ENCODE data around the gene ZNF366. TPM values are rescaled to one million over a fixed set of nuclear protein-coding genes. Genes with fewer than 3 reads are reported as not detected.

Gene ZNF366
- total RNA-seq, 1 experiment from 2014 or later = 0.17 TPM

DNA sequence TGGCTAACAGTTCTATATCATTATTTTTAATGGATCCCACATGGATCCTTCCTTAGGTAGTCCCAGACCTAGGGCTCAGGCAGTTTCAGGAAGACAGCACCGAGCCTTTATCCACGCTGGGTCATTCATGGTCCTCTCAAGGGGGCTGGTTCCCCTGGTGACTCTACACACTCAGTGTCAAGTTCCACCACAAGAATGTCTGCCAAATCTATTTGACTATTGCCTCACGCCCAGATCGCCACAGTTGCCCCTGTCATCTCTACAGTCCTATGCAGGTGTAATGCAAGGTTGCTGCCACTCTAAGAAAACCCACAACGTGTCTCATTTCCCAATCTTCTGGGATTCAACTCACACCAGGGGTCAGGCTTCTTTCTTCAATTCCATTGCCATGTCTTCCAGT lies 8.0 kb upstream of the ZNF366 start:
- Histone ChIP-seq H3K9me3 (ENCODE audit: insufficient read depth, low read depth) (peaks cover 8% of the 10 kb centered on the region), H3K36me3 (ENCODE audit: low read depth) (no peaks in the 10 kb centered on the region), H3K4me1 (replicated peaks; ENCODE audit: insufficient read depth) (peaks cover 49% of the 10 kb centered on the region), H3K27me3 (ENCODE audit: insufficient read depth, low read depth) (no peaks in the 10 kb centered on the region), H2AFZ (no peak overlapping the region), H4K20me1 (ENCODE audit: insufficient read depth) (no peaks in the 10 kb centered on the region), H3K79me2 (ENCODE audit: low read depth) (no peaks in the 10 kb centered on the region), H3F3A (ENCODE audit: insufficient read depth, low read depth) (no peaks in the 10 kb centered on the region), H3K4me2 (no peak overlapping the region), H3K9me2 (ENCODE audit: insufficient read depth) (no peaks in the 10 kb centered on the region), H3K27ac (peak overlapping the region; percentile 34), H3K4me3 (no peak overlapping the region)
- intact Hi-C loops (cut with micrococcal nuclease; ENCODE audit: unreplicated experiment) = loop anchor here (2.0 kb wide), 1 partner anchor 44 kb away; no protein-coding TSS in a partner anchor
- BruUV-seq (replicated peaks) = no TSS peak
- CTCF ChIA-PET = no interaction called here
- peak; percentile 49 to 68 for DNase-seq
- TF ChIP-seq, protein P1, sequence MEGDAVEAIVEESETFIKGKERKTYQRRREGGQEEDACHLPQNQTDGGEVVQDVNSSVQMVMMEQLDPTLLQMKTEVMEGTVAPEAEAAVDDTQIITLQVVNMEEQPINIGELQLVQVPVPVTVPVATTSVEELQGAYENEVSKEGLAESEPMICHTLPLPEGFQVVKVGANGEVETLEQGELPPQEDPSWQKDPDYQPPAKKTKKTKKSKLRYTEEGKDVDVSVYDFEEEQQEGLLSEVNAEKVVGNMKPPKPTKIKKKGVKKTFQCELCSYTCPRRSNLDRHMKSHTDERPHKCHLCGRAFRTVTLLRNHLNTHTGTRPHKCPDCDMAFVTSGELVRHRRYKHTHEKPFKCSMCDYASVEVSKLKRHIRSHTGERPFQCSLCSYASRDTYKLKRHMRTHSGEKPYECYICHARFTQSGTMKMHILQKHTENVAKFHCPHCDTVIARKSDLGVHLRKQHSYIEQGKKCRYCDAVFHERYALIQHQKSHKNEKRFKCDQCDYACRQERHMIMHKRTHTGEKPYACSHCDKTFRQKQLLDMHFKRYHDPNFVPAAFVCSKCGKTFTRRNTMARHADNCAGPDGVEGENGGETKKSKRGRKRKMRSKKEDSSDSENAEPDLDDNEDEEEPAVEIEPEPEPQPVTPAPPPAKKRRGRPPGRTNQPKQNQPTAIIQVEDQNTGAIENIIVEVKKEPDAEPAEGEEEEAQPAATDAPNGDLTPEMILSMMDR (conservative IDR thresholded peaks at IDR 0.05) = no peak
- TF ChIP-seq EZH2 (IDR thresholded peaks at IDR 0.05; ENCODE audit: low read depth) = no peak
- POLR2A ChIA-PET (ENCODE audit: unreplicated experiment) = interaction anchor here (0.5 to 0.6 kb wide), 2 partner anchors 9 to 321 kb away, joined by 4 to 5 read pairs; no protein-coding TSS in a partner anchor

DNA sequence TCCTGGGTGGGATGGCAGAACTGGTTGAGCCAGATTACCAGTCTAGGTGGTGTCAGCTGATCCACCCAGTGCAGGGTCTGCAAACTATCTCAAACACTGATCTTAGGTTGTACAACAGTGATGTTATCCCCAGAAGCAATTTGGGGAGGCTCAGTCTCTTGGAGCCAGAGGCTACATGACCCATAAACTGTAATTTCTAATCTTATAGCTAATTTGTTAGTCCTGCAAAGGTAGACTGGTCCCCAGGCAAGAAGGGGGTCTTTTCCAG lies 5.3 kb upstream of the ZNF366 start:
- DNase-seq = no peak
- Histone ChIP-seq H3K79me2 (ENCODE audit: low read depth) (no peaks in the 10 kb centered on the region), H3K36me3 (ENCODE audit: low read depth) (no peaks in the 10 kb centered on the region), H4K20me1 (ENCODE audit: insufficient read depth) (no peaks in the 10 kb centered on the region), H3K4me1 (replicated peaks; ENCODE audit: insufficient read depth) (peaks cover 54% of the 10 kb centered on the region), H3K27me3 (ENCODE audit: insufficient read depth, low read depth) (no peaks in the 10 kb centered on the region), H2AFZ (no peak overlapping the region), H3F3A (ENCODE audit: insufficient read depth, low read depth) (no peaks in the 10 kb centered on the region), H3K4me3 (no peak overlapping the region), H3K9me2 (ENCODE audit: insufficient read depth) (no peaks in the 10 kb centered on the region), H3K4me2 (peak overlapping the region; percentile 38), H3K9me3 (ENCODE audit: insufficient read depth, low read depth) (peaks cover 8% of the 10 kb centered on the region), H3K27ac (no peak overlapping the region)
- no peak for TF ChIP-seq EZH2 (IDR thresholded peaks at IDR 0.05; ENCODE audit: low read depth)
- TF ChIP-seq, protein P1 (conservative IDR thresholded peaks at IDR 0.05) = no peak
- ChIA-PET POLR2A (ENCODE audit: unreplicated experiment) (interaction anchor here (0.5 kb wide), 1 partner anchor 1443 kb away, joined by 4 read pairs; no protein-coding TSS in a partner anchor), CTCF (no interaction called here)
- intact Hi-C loops (cut with micrococcal nuclease; ENCODE audit: unreplicated experiment) = loop anchor here (2.0 kb wide), 1 partner anchor 76 kb away; no protein-coding TSS in a partner anchor
- BruUV-seq (replicated peaks) = no TSS peak

DNA sequence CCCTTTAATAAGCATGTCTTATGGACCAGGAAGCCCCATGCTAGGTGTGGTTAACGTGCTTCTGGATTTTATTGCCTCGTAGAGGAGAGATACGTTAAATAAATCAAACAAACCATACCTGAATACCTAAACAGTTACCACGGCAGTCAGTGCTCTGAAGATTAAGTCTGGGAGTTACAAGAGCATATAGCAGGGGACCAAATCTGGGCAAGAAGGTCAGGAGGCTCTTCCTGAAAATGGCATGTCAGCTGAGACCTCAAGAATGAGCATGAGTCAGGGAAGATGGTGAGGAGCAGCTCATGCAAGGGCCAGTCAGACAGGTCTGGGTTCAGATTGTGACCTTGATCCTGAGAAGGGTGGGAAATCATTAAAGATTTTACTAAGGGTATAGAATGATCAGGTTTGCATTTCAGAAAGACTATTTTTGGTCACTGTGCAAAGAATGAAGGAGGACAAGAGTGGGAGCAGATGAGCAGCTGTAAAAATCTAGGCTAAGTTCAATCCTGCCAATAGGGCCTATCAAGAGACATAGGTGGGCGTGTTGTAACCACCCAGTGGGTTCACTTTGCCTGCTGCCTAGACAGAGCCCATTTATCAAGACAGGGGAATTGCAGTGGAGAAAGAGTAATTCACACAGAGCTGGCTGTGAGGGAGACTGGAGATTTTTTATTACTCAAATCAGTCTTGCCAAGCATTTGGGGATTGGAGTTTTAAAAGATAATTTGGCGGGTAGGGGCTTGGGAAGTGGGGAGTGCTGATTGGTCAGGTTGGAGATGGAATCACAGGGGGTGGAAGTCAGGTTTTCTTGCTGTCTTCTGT lies 4.8 kb upstream of the ZNF366 start:
- no peak overlapping the region for H2AFZ ChIP-seq
- intact Hi-C loops (cut with micrococcal nuclease; ENCODE audit: unreplicated experiment) = loop anchor here (2.0 kb wide), 1 partner anchor 75 kb away; no protein-coding TSS in a partner anchor
- H3K79me2 ChIP-seq (ENCODE audit: low read depth) = no peaks in the 10 kb centered on the region
- no peaks in the 10 kb centered on the region for H3F3A ChIP-seq (ENCODE audit: insufficient read depth, low read depth)
- no peaks in the 10 kb centered on the region for H4K20me1 ChIP-seq (ENCODE audit: insufficient read depth)
- H3K9me2 ChIP-seq (ENCODE audit: insufficient read depth) = no peaks in the 10 kb centered on the region
- H3K4me3 ChIP-seq = no peak overlapping the region
- peak in 1 of 2 experiments; percentile 22 for DNase-seq
- H3K4me1 ChIP-seq (replicated peaks; ENCODE audit: insufficient read depth) = peaks cover 54% of the 10 kb centered on the region
- peak overlapping the region; percentile 38 for H3K4me2 ChIP-seq
- H3K36me3 ChIP-seq (ENCODE audit: low read depth) = no peaks in the 10 kb centered on the region
- POLR2A ChIA-PET (ENCODE audit: unreplicated experiment) = interaction anchor here (0.5 to 0.7 kb wide), 2 partner anchors 23 to 49 kb away, joined by 3 to 6 read pairs; no protein-coding TSS in a partner anchor
- CTCF ChIA-PET = no interaction called here
- TF ChIP-seq, protein P1 (conservative IDR thresholded peaks at IDR 0.05) = no peak
- TF ChIP-seq EZH2 (IDR thresholded peaks at IDR 0.05; ENCODE audit: low read depth) = no peak
- H3K9me3 ChIP-seq (ENCODE audit: insufficient read depth, low read depth) = peaks cover 8% of the 10 kb centered on the region
- BruUV-seq (replicated peaks) = no TSS peak
- H3K27ac ChIP-seq = 0 out of 2 replicates have a peak overlapping the region, but pooled peaks have one; percentile 6
- H3K27me3 ChIP-seq (ENCODE audit: insufficient read depth, low read depth) = no peaks in the 10 kb centered on the region
